Panc1 (cell line): ENCODE data around the gene SMPD1. TPM values are rescaled to one million over a fixed set of nuclear protein-coding genes. Genes with fewer than 3 reads are reported as not detected.

ENCODE experiments used
- ATAC-seq: fragments of 200-7000 bp; cut with Tn5 transposase; 2 replicates; pipeline ENCODE4 v1.9.1; 2020; ENCODE audit warnings: mild to moderate bottlenecking, moderate library complexity
- BruUV-seq: library from RNA; stranded (reverse); fragments of 400-500 nt; replicated peaks from 2 replicates; lab custom pipeline; 2021; lab: Mats Ljungman, UMichigan
- CTCF ChIA-PET: fragments of 300-600 bp; sonication (Branson Sonifier 250); formaldehyde crosslinking; loops from one replicate; lab custom pipeline; 2022; ENCODE audit warnings: antibody characterized with exemption; lab: Charles Lee
- POLR2A ChIA-PET: fragments of 300-600 bp; sonication (Branson Sonifier 250); formaldehyde crosslinking; loops from one replicate; lab custom pipeline; 2022; ENCODE audit warnings: antibody characterized with exemption; lab: Charles Lee
- DNase-seq: peaks from one replicate; pipeline ENCODE4 v3.0.0-alpha.2; 2010; ENCODE audit warnings: low read depth, low spot score
- H3K27ac ChIP-seq: 2 replicates; pipeline ENCODE4 v1.5.1; 2011; ENCODE audit warnings: mild to moderate bottlenecking, low read length, inconsistent platforms
- H3K27me3 ChIP-seq: fragments of 200-500 bp; sonication (Bioruptor generic); 2 replicates; pipeline ENCODE4 v1.6.0; 2014; ENCODE audit warnings: low read length, inconsistent platforms; ENCODE audit not compliant: control insufficient read depth, insufficient read depth
- H3K36me3 ChIP-seq: fragments of 200-500 bp; sonication (Bioruptor generic); 2 replicates; pipeline ENCODE4 v1.5.1; 2014; ENCODE audit warnings: inconsistent platforms, mild to moderate bottlenecking, low read length, moderate library complexity; ENCODE audit not compliant: control insufficient read depth, insufficient read depth
- H3K4me1 ChIP-seq: 2 replicates; pipeline ENCODE4 v1.5.1; 2011; ENCODE audit warnings: inconsistent platforms, mild to moderate bottlenecking, low read length, moderate library complexity; ENCODE audit not compliant: control insufficient read depth, insufficient read depth
- H3K4me3 ChIP-seq, 2 experiments: 2 replicates each; pipeline ENCODE4 v1.5.1; 2011 to 2012; ENCODE audit warnings: low read depth in 2 of 2, low read length in 2 of 2, mild to moderate bottlenecking in 2 of 2, inconsistent platforms in 1 of 2, moderate library complexity in 1 of 2
- H3K9me3 ChIP-seq: fragments of 200-500 bp; sonication (Bioruptor generic); 2 replicates; pipeline ENCODE4 v1.5.1; 2014; ENCODE audit warnings: low read depth, mild to moderate bottlenecking, inconsistent platforms, low read length, moderate library complexity; ENCODE audit not compliant: control insufficient read depth, insufficient read depth
- POLR2AphosphoS5 ChIP-seq: IDR thresholded peaks from 2 replicates; pipeline ENCODE4 v1.6.1; 2012; ENCODE audit warnings: mild to moderate bottlenecking, low read depth, low read length, moderate library complexity
- SIN3A ChIP-seq: IDR thresholded peaks from 2 replicates; pipeline ENCODE4 v1.6.1; 2012; ENCODE audit warnings: low read depth, mild to moderate bottlenecking, low read length, moderate library complexity, borderline replicate concordance; ENCODE audit not compliant: insufficient read depth
- TCF7L2 ChIP-seq: IDR thresholded peaks from 2 replicates; pipeline ENCODE4 v1.6.1; 2011; ENCODE audit warnings: mild to moderate bottlenecking, low read depth, low read length, inconsistent platforms
- in situ Hi-C: cut with HindIII; loops from 2 replicates; pipeline ENCODE4 v1.10.0; 2016; ENCODE audit warnings: low sequenced_read_pairs, low pct_unique_long_range_greater_than_20kb
- intact Hi-C: fragments of 100-400 bp; cut with micrococcal nuclease; formaldehyde crosslinking; loops from one replicate; pipeline ENCODE4 v1.10.0; 2022; ENCODE audit not compliant: unreplicated experiment
- total RNA-seq: library from RNA; stranded (reverse); gene quantifications from one replicate; pipeline ENCODE4 v1.2.1, GENCODE V29; 2021; ENCODE audit not compliant: unreplicated experiment
- TF ChIP-seq, protein P1 (sequence below): fragments of 450-650 bp; IDR thresholded peaks from 2 replicates; pipeline ENCODE4 v1.5.1; 2017; ENCODE audit warnings: mild to moderate bottlenecking
- TF ChIP-seq, protein P2 (sequence below), 2 experiments: IDR thresholded peaks; 2 replicates each; pipeline ENCODE4 v1.6.1; 2011 to 2012; ENCODE audit warnings: low read depth in 2 of 2, control low read depth in 1 of 2, low read length in 1 of 2, mild to moderate bottlenecking in 1 of 2, moderate library complexity in 1 of 2; ENCODE audit not compliant: insufficient read depth in 1 of 2

The SMPD1 gene
- total RNA-seq, 1 experiment from 2014 or later: 20.0 TPM

GRCh38 chr11:6388748-6389147 lies 1.5 kb upstream of the SMPD1 start:
- BruUV-seq: no TSS peak
- H3K36me3 ChIP-seq: no peaks in the 10 kb centered on the region
- TF ChIP-seq SIN3A (no peak), TCF7L2 (no peak), POLR2AphosphoS5 (no peak)
- TF ChIP-seq, protein P1, sequence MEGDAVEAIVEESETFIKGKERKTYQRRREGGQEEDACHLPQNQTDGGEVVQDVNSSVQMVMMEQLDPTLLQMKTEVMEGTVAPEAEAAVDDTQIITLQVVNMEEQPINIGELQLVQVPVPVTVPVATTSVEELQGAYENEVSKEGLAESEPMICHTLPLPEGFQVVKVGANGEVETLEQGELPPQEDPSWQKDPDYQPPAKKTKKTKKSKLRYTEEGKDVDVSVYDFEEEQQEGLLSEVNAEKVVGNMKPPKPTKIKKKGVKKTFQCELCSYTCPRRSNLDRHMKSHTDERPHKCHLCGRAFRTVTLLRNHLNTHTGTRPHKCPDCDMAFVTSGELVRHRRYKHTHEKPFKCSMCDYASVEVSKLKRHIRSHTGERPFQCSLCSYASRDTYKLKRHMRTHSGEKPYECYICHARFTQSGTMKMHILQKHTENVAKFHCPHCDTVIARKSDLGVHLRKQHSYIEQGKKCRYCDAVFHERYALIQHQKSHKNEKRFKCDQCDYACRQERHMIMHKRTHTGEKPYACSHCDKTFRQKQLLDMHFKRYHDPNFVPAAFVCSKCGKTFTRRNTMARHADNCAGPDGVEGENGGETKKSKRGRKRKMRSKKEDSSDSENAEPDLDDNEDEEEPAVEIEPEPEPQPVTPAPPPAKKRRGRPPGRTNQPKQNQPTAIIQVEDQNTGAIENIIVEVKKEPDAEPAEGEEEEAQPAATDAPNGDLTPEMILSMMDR: no peak
- TF ChIP-seq, protein P2, sequence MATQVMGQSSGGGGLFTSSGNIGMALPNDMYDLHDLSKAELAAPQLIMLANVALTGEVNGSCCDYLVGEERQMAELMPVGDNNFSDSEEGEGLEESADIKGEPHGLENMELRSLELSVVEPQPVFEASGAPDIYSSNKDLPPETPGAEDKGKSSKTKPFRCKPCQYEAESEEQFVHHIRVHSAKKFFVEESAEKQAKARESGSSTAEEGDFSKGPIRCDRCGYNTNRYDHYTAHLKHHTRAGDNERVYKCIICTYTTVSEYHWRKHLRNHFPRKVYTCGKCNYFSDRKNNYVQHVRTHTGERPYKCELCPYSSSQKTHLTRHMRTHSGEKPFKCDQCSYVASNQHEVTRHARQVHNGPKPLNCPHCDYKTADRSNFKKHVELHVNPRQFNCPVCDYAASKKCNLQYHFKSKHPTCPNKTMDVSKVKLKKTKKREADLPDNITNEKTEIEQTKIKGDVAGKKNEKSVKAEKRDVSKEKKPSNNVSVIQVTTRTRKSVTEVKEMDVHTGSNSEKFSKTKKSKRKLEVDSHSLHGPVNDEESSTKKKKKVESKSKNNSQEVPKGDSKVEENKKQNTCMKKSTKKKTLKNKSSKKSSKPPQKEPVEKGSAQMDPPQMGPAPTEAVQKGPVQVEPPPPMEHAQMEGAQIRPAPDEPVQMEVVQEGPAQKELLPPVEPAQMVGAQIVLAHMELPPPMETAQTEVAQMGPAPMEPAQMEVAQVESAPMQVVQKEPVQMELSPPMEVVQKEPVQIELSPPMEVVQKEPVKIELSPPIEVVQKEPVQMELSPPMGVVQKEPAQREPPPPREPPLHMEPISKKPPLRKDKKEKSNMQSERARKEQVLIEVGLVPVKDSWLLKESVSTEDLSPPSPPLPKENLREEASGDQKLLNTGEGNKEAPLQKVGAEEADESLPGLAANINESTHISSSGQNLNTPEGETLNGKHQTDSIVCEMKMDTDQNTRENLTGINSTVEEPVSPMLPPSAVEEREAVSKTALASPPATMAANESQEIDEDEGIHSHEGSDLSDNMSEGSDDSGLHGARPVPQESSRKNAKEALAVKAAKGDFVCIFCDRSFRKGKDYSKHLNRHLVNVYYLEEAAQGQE (IDR thresholded peaks at IDR 0.05; ENCODE audit: insufficient read depth in 1 of 2, low read depth in 2 of 2, low read length in 1 of 2): no peak
- peaks cover 8% of the 10 kb centered on the region for H3K4me1 ChIP-seq
- no peak overlapping the region for H3K4me3 ChIP-seq
- no peaks in the 10 kb centered on the region for H3K27me3 ChIP-seq
- no peaks in the 10 kb centered on the region for H3K9me3 ChIP-seq
- DNase-seq (no peak), ATAC-seq (no peak)
- intact Hi-C loops (no loop called here), in situ Hi-C loops (no loop called here)
- no peak overlapping the region for H3K27ac ChIP-seq
- ChIA-PET POLR2A (no interaction called here), CTCF (interaction anchor here (0.6 to 2.7 kb wide), 2 partner anchors 10 to 1587 kb away, joined by 4 to 13 read pairs; no protein-coding TSS in a partner anchor)

DNA sequence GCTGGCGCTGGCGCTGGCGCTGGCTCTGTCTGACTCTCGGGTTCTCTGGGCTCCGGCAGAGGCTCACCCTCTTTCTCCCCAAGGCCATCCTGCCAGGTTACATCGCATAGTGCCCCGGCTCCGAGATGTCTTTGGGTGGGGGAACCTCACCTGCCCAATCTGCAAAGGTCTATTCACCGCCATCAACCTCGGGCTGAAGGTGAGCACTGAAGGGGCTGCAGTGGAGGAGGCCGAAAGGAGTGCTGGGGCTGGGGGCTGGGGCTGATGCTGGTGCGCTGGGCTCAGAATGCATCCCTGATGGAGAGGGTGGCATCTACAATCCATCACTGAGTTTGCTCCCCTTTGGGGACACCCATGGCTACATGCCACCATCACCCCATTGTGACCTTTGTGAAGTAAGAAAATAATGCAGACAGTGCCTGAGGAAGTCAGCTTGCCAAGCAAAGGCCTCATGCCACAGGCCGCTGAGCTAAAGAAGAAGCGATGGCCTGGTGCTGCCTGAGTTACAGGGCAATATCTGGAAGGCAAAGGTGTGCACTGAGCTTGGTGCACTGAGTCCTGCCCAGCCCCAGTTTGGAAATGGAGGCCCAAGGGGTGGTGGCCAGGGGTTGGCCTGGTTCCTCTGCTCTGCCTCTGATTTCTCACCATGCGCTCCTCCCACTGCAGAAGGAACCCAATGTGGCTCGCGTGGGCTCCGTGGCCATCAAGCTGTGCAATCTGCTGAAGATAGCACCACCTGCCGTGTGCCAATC lies 620 bp downstream of the SMPD1 start:
- BruUV-seq: TSS peak; percentile 83
- H3K4me3 ChIP-seq: peak overlapping the region; percentile 58 to 66
- ChIA-PET POLR2A (interaction anchor here (0.6 kb wide), 1 partner anchor 667 kb away, joined by 6 read pairs; no protein-coding TSS in a partner anchor), CTCF (interaction anchor here (1.3 to 1.6 kb wide), 2 partner anchors 12 to 28 kb away, joined by 10 read pairs; no protein-coding TSS in a partner anchor)
- no peaks in the 10 kb centered on the region for H3K9me3 ChIP-seq
- H3K27me3 ChIP-seq: no peaks in the 10 kb centered on the region
- intact Hi-C loops (no loop called here), in situ Hi-C loops (no loop called here)
- ATAC-seq: no peak
- H3K4me1 ChIP-seq: peaks cover 8% of the 10 kb centered on the region
- DNase-seq: no peak
- H3K36me3 ChIP-seq: no peaks in the 10 kb centered on the region
- TF ChIP-seq, protein P1: no peak
- no peak for TF ChIP-seq POLR2AphosphoS5
- no peak for TF ChIP-seq TCF7L2
- TF ChIP-seq, protein P2 (IDR thresholded peaks at IDR 0.05; ENCODE audit: insufficient read depth in 1 of 2, low read depth in 2 of 2, low read length in 1 of 2): no peak
- no peak for TF ChIP-seq SIN3A
- peak overlapping the region; percentile 44 for H3K27ac ChIP-seq
